Spleen (tissue), 11 donors: Measurements from ENCODE around the gene MSANTD1. TPM values are rescaled to one million over a fixed set of nuclear protein-coding genes. Genes with fewer than 3 reads are reported as not detected.
A peak's percentile ranks its signal among the peaks of the same experiment; 100 is the strongest.

Experiments used
- DNase-seq: peaks from one replicate; pipeline ENCODE4 v3.0.0-alpha.2; 2020
- H3K27ac ChIP-seq, 8 donors: fragments of 200-600 bp; sonication (generic) in 7 of 8; 1 replicate in 4 of 8; 2 replicates in 4 of 8; pipeline versions ENCODE4 v1.5.0 to v1.8.0; 2016 to 2021; ENCODE audit warnings: inconsistent platforms in 4 of 8, mild to moderate bottlenecking in 4 of 8, moderate library complexity in 1 of 8
- H3K27me3 ChIP-seq, 7 donors: fragments of 200-600 bp; sonication (generic) in 6 of 7; replicated peaks in 1 of 7; 1 replicate in 4 of 7; 2 replicates in 3 of 7; pipeline versions ENCODE4 v1.5.0 to v1.8.0; 2016 to 2021; ENCODE audit warnings: inconsistent platforms in 3 of 7, mild to moderate bottlenecking in 1 of 7
- H3K36me3 ChIP-seq, 6 donors: fragments of 200-600 bp; sonication (generic) in 5 of 6; 1 replicate in 4 of 6; 2 replicates in 2 of 6; pipeline versions ENCODE4 v1.5.0 to v1.8.0; 2016 to 2021; ENCODE audit warnings: inconsistent platforms in 2 of 6
- H3K4me1 ChIP-seq, 6 donors: fragments of 200-600 bp; sonication (generic) in 5 of 6; 1 replicate in 3 of 6; 2 replicates in 3 of 6; pipeline versions ENCODE4 v1.5.0 to v1.8.0; 2016 to 2021; ENCODE audit warnings: inconsistent platforms in 3 of 6
- H3K4me3 ChIP-seq, 8 donors: fragments of 200-600 bp; sonication (generic) in 7 of 8; 1 replicate in 4 of 8; 2 replicates in 4 of 8; pipeline versions ENCODE4 v1.5.0 to v1.8.0; 2016 to 2021; ENCODE audit warnings: inconsistent platforms in 4 of 8, mild to moderate bottlenecking in 4 of 8, moderate library complexity in 2 of 8
- H3K9me3 ChIP-seq, 8 donors: fragments of 200-600 bp; sonication (generic) in 7 of 8; 1 replicate in 4 of 8; 2 replicates in 4 of 8; pipeline versions ENCODE4 v1.5.0 to v1.8.0; 2016 to 2021; ENCODE audit warnings: inconsistent platforms in 4 of 8
- CTCF ChIP-seq, 11 experiments: fragments of 200-600 bp in 7 of 11; fragments of 450-650 bp in 4 of 11; sonication (generic) in 4 of 11; IDR thresholded peaks in 8 of 11; conservative IDR thresholded peaks in 3 of 11; 1 replicate in 7 of 11; 2 replicates in 4 of 11; pipeline versions ENCODE4 v1.4.0 to v1.8.0; 2016 to 2021; ENCODE audit warnings: antibody characterized with exemption in 11 of 11, inconsistent platforms in 4 of 11, mild to moderate bottlenecking in 1 of 11
- POLR2A ChIP-seq, 3 donors: fragments of 450-650 bp; IDR thresholded peaks; one replicate each; pipeline ENCODE4 v1.5.1; 2017; ENCODE audit warnings: antibody characterized with exemption in 3 of 3, mild to moderate bottlenecking in 1 of 3
- POLR2AphosphoS5 ChIP-seq, 3 donors: sonication (generic); formaldehyde crosslinking; IDR thresholded peaks; one replicate each; pipeline ENCODE4 v1.5.1; 2017; ENCODE audit warnings: antibody characterized with exemption in 3 of 3
- WGBS, 5 donors: extraction: QIAGEN DNeasy Blood & Tissue Kit in 3 of 5; methylation state at CpG; one replicate each; pipeline versions ENCODE4 v1.1.5 to v1.1.7; 2013 to 2018; 5-methylcytosine and 5-hydroxymethylcytosine counted together
- intact Hi-C: fragments of 100-400 bp; cut with DNase I; formaldehyde crosslinking; loops from one replicate; pipeline ENCODE4 v1.15.0; 2023; ENCODE audit warnings: low total_unique reads
- polyA plus RNA-seq, 3 donors: library from polyadenylated mRNA; stranded (reverse); fragments of 200-250 nt; gene quantifications; one replicate each; pipeline ENCODE4 v1.2.1, GENCODE V29; 2013
- total RNA-seq, 7 donors: library from RNA; depleted of rRNA in 3 of 7; stranded (reverse); fragments of >200 nt in 3 of 7; fragmentation: NEBNext Ultra II Directional in 4 of 7; extraction: Animal tissue kit (Norgen Biotek cat#: 25700) in 4 of 7; gene quantifications; one replicate each; pipeline versions ENCODE4 v1.1.0 to v1.2.1, GENCODE V29; 2016 to 2021
- donor health status: healthy with polysubstance abuse.
- donor health status: DM: no; HTN: no; CAD: no; lungs with moderate emphysema.
- donor health status: DM: no; HTN: no; CAD: no.
- donor health status: Bipolar disorder and iron deficiency.
- donor health status: healthy.
- donor health status: DM: no; HTN: no; CAD: no.
- donor health status: DM: yes; HTN: yes; CAD: no.

The MSANTD1 gene
- total and polyA plus RNA-seq, 10 donors = 0.41 to 2.8 (median 1.8) TPM

GRCh38 chr4:3255611-3256186, 6.7 kb downstream of the MSANTD1 start:
- 93 to 96% (median 95%) methylated on average over 24 to 36 of the region's 36 CpGs for WGBS, 5 donors
- no peak overlapping the region for H3K4me3 ChIP-seq
- H3K27ac ChIP-seq = no peak overlapping the region
- H3K36me3 ChIP-seq = peaks cover 0 to 34% (median 4%) of the 10 kb centered on the region in 6 donors
- H3K9me3 ChIP-seq = no peaks in the 10 kb centered on the region
- intact Hi-C loops = no loop called here
- peaks cover 0 to 12% (median 0%) of the 10 kb centered on the region in 6 donors for H3K4me1 ChIP-seq
- no peak for TF ChIP-seq POLR2AphosphoS5 (IDR thresholded peaks at IDR 0.05)
- TF ChIP-seq POLR2A (IDR thresholded peaks at IDR 0.05) = no peak
- no peak for TF ChIP-seq CTCF (IDR thresholded peaks at IDR 0.05 in 8 of 11, conservative IDR thresholded peaks at IDR 0.05 in 3 of 11)
- no peaks in the 10 kb centered on the region for H3K27me3 ChIP-seq
- peak; percentile 70 for DNase-seq

- WGBS, 5 donors = 87 to 94% (median 89%) methylated on average over 19 to 21 of the region's 21 CpGs
- intact Hi-C loops = no loop called here
- H3K36me3 ChIP-seq = peaks cover 0 to 34% (median 4%) of the 10 kb centered on the region in 6 donors
Observed at GRCh38 chr4:3256230-3257102, 7.5 kb downstream of the MSANTD1 start.

GRCh38 chr4:3257103-3257555, 8.2 kb downstream of the MSANTD1 start:
- Histone ChIP-seq H3K36me3 (peaks cover 0 to 34% (median 4%) of the 10 kb centered on the region in 6 donors), H3K27me3 (no peaks in the 10 kb centered on the region), H3K9me3 (no peaks in the 10 kb centered on the region), H3K4me1 (peaks cover 0 to 12% (median 0%) of the 10 kb centered on the region in 6 donors), H3K4me3 (no peak overlapping the region), H3K27ac (peak overlapping the region in 1 of 8 donors; percentile 8)
- TF ChIP-seq POLR2A (IDR thresholded peaks at IDR 0.05) (no peak), CTCF (IDR thresholded peaks at IDR 0.05 in 8 of 11, conservative IDR thresholded peaks at IDR 0.05 in 3 of 11) (no peak), POLR2AphosphoS5 (IDR thresholded peaks at IDR 0.05) (no peak)
- WGBS, 5 donors = 70 to 90% (median 87%) methylated on average over 7 to 9 of the region's 9 CpGs
- intact Hi-C loops = no loop called here
- no peak for DNase-seq

More at GRCh38 chr4:3256230-3257102, 7.5 kb downstream of the MSANTD1 start:
- no peak overlapping the region for H3K4me3 ChIP-seq
- H3K9me3 ChIP-seq = no peaks in the 10 kb centered on the region
- no peaks in the 10 kb centered on the region for H3K27me3 ChIP-seq
- TF ChIP-seq POLR2AphosphoS5 (IDR thresholded peaks at IDR 0.05) (no peak), CTCF (IDR thresholded peaks at IDR 0.05 in 8 of 11, conservative IDR thresholded peaks at IDR 0.05 in 3 of 11) (no peak)
- H3K4me1 ChIP-seq = peaks cover 0 to 12% (median 0%) of the 10 kb centered on the region in 6 donors
- no peak for DNase-seq
- H3K27ac ChIP-seq = no peak overlapping the region
